GM18867 (cell line): ENCODE results near the gene MAPKAPK2.

Experiments used
- ATAC-seq: cut with Tn5 transposase; IDR thresholded peaks from one replicate; pipeline ENCODE4 v1.9.1; 2021; ENCODE audit warnings: mild to moderate bottlenecking, moderate library complexity; ENCODE audit not compliant: unreplicated experiment

The MAPKAPK2 gene

DNA sequence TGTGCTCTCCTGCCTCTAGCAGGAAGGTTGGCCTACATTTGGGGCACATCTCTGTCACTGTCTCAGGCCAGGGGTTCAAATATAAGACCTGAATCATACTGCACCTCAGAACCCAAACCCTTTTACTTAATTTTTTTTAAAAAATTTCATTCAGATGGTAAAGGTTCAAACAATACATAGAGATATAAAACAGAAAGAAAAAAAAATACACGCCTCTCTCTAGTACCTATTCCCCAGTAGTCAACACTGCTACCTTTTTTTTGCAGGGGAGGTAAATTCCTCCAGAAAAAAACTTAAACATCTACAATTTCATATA, 32.9 kb downstream of the MAPKAPK2 start:
- peak; percentile 30 for ATAC-seq

DNA sequence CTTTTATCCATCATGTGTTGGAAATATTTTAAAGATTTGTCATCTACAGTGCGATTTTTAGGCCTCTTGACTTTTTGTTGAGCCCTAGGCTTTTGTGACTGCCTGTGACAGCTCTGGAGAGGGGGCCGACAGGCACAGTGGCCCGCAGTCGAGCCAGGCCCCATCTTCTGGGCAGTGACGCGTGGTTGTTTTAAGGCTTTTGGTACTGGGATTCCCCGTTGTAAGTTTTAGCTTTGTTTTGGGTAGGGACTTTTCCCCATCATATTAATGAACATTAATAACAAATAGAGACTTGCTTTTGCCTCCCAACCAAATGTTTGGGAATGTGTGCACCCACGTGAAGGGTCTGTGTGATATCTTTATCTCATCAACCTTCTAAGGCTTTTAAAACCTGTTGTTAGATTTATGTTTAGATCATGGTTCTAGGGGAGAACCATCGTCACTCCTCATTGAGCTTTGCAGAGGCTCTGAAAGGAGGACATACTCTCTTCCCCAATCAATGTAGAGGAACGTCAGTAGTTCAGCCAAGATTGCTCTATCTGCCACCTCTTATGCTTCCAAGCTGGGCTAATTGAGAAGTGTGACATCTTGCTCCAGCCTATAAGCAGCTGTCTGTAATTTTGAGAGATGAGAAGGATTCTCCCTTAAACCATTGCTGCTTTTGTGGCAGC, 34.6 kb downstream of the MAPKAPK2 start:
- ATAC-seq = peak; percentile 36

DNA sequence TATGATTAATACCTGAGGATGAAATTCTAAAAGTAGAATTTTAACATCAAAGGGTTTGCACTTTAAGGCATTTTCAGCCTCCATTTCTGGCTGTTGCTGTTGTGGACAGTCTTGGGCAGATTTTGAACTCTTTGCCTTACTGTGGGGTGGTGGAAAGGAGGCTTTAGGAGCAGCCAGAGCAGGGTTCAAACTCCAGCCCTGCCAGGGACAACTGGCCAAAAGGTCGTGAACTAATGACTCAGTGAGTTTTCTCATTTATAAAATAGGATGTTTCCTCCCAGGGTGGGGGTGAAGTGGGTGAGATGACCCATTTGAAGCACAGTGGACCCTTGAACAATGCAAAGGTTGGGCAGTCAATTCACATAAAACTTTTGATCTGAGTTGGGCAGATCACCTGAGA, 36.7 kb downstream of the MAPKAPK2 start:
- no peak for ATAC-seq

DNA sequence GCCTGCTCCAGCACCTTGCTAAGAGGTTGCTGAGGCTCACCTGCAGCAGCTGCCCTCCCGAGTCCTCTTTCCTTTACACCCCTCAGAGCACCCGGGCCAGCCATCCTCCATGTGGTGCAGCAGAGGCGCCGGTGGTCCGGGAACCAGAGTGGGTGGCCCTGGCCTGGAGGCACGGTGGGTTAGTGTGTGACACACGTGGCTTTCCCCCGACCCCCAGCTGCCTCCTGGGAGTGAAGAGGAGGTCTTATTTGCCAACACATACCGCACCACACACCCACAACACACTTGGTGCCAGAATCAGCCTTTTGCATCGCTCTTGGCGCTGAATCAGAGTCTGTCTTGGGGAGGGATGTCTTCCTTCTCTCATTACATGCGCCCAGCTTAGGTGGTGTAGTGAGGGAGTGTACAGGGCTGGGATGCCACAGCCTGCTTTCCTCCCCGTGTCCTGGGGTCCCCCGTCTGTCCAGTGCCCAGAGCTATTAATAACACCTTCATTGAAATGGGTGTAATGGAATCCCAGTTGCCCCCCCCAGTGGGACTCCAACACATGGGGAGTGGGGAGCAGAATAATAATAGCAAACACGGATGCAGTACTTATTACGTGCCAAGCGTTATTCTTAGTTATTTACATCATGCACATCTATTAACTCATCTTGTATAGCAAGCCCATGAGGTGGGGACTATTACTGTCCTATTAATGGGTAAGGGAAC, 38.2 kb downstream of the MAPKAPK2 start:
- no peak for ATAC-seq

DNA sequence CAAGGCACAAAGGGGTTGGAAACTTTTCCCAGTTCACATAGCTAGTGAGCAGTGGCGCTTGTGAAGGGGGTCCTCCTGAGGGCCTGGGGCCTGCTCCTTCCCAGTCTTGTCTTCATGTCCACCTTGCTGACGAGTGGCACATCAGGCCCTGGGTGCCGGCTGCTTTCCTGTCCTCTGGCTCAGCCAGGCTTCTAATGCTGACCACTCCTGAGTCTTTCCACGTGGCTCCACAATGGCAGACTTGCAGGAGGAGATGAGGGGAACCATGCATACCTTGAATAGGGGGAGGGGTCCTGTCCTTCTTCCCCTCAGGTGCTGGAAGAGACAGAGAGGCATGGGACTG, 38.7 kb downstream of the MAPKAPK2 start:
- ATAC-seq = no peak

DNA sequence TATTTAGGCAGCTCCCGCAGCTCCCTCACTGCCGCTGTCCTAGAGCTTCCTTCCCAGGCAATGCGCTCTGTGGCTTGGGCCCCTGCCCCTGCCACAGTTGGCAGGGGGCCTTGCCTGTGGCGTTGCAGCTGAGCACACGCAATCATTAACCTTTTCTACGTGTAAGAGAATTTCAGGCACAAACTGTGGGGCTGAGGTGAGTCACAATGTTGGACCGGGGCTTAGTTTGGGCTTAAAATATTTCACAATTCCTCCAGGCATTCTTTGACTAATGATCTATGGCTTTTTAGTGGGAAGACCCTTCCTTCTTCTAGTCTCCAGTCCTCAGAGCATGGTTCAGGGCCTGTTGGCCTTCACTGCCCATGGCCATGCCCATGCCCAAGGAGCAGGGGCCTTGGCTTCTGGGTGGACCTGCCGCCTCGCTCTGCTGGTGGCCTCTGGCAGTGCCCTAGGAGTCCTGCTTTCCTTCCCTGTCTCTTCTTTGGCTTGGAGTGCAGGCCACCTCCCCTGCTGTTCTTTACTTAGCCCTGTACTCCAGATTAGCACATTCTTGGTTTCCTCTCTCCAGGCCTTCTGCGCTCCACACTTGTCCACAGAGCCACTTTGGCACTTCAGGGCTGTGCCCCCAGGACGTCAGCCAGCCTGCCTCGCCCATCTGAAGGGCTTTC, 39.2 kb downstream of the MAPKAPK2 start:
- no peak for ATAC-seq

DNA sequence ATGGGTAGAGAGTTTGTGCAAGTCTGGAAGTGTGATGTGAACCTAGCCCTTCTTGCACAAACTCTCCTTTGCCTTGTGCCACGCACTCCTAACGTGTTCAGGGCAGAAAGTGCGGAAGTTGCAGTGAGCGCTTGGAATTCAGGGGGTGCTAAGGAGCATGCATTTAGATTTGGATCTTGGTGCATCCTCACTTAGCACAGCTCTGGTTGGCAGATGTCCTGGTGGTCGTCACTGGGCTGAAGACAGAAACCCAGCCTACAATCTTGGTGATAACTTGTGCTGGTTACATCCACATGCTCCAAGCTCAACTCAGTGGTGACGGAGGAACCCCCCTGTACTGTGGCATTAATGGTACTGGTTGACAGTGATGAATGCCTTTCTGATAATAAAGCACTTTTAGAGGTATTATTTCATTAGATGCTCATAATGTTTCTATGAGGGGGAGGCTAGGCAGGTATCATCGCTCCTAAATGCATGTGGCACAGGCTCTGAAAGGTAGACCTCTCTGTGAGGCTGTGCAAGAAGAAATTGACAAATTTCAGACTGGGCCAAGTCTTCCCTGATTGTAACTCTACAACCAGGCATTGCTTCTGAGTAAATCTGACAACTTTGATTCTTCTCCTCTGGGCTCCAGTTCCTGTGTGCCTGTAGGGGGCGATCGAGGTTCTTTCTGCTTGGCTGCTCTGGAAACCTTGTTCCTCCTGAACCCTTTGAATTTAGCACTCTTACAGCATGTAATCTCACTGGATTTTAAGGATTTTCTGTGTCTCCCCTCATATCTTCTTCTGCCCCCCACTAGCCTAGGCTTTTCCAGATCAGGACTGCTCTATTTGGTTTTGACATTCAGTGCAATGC, 40.6 kb downstream of the MAPKAPK2 start:
- no peak for ATAC-seq

DNA sequence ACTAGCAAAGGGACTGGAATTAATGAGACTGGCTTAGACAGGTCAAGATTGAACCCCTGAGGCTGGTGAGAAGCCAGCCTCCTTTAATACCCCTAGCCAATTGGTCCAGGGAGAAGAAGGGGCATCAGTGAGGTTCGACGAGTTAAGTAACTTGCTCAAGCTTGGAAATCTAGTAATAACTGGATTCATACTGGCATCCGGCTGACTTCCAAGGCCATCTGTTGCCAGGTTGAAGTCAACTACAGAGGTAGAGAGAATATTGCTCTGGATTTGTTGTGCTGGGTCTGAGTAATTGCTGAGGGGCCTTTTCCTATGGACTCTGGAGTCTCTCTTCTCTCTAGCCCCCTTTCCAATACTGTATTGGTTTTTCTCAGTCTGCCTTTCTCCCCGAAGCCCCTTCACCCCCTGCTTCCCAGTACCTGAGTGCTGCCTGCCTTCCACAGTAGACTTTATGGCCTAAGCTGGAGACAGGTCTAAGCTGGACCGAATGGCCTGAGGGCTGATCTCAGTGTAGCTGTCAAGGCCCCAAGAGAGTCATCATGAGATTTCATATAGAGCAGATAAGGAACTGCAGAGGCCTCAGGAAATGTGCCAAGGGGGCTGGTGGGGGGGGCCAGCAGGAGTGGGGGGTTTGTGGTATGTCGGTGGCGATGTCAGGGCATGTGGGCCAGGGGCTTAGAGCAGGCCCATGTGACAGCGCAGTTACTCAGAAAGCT, 43.4 kb downstream of the MAPKAPK2 start:
- no peak for ATAC-seq

DNA sequence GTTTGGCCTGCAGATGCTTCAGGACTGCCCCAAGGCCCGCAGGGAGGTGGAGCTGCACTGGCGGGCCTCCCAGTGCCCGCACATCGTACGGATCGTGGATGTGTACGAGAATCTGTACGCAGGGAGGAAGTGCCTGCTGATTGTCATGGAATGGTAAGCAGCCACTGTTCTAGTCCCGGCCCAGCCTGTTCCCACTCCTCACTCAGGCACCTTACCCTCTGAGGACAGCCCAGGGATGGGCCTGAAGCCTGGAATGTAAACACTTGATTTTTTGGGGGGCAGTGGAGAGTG, 43.9 kb downstream of the MAPKAPK2 start:
- ATAC-seq = no peak

DNA sequence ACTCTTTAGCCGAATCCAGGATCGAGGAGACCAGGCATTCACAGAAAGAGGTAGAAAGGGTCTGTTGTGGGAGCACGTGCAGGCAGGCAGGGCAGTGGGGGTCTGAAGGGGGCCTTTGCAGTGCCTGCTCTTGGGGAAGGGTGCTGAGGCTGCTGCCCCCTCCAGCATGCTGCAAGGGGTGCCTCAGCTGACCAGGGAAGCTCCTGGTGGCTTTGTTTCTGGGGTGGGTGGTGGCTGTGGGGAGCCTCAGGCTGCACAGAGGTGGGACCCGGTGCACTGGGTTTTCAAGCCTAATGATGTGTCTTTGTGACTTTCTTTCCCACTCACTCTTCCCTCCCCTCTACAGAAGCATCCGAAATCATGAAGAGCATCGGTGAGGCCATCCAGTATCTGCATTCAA, 44.3 kb downstream of the MAPKAPK2 start:
- ATAC-seq = no peak

DNA sequence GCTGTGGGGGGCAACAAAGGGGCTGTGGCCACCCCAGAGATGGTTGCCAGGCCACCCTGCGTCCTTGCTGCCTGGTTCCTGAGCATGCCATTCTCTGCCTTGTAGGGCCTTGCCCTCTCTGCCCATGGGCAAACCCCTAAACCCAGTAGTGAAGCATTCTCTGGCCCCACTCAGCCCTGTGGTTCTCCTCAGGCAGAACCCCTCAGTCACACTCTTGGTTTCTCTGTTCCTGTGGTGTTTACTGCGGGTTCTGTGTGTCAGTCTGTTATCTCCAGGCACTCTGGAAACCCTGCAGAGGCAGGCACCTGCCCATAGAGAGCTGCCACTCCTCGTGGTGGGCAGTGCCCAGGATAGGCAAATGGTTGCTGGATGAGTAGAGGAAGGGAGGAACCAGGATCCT, 44.8 kb downstream of the MAPKAPK2 start:
- ATAC-seq = no peak

DNA sequence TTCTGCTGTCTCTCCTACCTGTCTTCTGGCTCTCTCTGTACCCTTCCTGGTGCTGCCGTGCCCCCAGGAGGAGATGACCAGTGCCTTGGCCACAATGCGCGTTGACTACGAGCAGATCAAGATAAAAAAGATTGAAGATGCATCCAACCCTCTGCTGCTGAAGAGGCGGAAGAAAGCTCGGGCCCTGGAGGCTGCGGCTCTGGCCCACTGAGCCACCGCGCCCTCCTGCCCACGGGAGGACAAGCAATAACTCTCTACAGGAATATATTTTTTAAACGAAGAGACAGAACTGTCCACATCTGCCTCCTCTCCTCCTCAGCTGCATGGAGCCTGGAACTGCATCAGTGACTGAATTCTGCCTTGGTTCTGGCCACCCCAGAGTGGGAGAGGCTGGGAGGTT, 47.8 kb downstream of the MAPKAPK2 start:
- no peak for ATAC-seq

DNA sequence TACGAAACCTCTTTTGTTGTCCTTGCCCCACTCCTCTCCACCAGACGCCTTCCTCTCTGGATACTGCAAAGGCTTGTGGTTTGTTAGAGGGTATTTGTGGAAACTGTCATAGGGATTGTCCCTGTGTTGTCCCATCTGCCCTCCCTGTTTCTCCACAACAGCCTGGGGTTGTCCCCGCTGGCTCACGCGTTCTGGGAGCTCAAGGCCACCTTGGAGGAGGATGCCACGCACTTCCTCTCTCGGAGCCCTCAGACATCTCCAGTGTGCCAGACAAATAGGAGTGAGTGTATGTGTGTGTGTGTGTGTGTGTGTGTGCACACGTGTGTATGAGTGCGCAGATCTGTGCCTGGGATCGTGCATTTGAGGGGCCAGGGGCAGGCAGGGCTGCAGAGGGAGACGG, 48.3 kb downstream of the MAPKAPK2 start:
- ATAC-seq = no peak

DNA sequence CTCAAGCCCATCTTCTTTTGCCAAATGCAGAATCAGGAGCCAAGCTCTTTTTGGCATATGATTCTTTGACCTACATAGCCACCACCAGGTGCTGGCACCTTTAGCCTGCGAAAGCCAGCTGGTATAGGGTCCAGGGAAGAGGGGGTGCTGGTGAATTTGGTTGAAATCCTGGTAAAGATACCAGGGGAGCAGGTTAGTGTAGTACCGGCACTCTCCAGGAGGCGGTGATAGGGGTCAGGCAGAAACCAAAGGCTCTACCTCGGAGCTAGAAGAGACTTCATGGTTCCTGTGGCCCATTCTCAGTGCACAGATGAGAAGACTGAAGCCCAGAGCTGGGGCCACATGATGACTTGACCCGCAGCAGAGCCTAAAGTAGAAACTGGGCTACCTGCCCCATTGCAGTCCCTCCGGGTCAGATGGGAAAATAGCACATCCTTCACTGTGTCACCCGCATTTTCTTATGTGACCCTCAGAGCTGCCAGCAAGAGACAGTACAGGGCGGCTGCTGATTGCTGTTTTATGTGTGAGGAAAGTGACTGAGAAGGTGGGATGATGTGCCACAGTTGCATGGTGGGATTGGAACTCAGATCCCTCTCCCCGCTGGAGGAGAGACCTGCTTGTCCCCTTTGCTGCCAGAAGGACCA, 49.9 kb downstream of the MAPKAPK2 start:
- no peak for ATAC-seq

DNA sequence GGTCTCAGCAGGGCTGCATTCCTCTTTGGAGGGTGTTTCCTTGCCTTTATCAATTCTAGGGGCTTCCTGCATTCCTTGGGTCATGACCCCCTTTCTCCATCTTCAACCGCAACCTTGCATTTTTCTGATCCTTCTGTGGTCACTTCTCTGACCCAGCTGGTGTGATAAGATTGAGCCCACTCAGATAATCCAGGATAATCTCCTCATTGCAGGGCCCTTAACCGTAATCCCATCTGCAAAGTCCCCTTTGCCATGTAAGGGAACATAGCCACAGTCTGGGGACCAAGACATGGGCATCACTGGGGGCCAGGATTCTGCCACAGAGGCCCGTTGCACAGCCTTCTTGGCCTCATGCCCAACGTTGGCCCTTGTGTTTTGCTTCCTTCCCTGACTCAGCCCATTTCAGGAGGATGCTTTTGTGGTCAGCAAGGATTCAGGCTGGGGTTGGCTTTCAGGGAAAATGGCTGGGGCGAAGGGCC, 50.9 kb downstream of the MAPKAPK2 start:
- ATAC-seq = no peak

DNA sequence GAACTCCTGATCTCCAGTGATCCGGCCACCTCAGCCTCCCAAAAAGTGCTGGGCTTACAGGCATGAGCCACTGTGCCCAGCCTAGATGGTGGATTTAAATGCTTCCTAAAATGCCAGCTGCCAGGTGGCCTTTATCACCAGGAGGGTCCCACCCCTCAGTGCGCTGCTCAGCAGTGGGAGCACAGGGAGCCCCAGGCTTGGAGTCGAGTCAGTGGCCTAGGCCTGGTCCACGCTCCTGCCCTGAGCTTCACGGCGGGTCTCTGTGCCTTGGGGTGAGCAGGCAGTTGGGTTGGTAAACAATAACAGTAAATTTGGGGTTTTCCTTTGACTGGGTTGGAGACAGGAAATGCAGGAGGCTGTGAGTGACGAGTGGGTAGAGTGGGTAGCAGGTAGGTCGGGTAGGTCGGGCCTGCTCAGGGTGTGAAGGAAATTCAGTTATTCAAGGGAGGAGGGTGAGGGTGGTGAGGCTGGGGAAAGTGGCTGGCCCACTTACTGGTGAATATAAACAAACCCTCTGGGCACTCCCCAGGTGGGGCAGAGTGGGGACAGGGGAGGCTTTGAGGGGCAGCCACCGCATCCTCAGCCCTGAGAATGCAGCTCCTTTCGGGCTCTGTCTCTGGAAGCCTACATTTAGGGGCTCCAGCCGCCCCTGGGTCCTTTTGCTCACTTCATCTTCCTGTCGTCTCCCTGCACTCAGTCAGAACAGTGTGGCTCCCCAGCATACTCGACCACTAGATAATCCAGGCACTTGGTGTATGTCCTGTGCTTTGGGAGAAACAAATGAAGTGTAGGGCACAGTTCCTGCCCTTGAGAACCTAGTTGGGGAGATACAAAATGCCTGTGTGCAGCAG, 52.4 kb downstream of the MAPKAPK2 start:
- no peak for ATAC-seq

DNA sequence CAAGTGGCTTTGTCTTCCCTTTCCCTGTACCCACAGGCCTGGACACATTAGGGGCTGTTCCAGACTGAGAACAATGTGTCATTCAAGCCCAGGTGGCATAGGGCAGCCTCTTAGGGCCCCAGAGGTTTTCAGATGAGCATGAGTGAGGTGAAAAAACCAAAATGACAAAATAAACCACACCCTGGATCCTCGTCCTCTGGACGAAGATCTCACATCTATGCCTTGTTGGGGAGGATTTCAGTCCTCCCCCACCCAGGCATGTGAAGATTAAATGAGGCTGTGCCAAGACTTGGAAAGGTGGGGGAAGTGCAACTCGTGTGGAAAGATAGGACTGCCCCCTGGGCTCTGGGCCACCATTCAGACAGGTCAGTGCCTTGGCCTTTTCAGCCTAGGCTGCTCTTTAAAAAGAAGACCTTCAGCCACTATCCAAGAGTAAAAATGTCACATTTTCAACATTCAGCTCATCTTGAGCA, 53.1 kb downstream of the MAPKAPK2 start:
- ATAC-seq = no peak

DNA sequence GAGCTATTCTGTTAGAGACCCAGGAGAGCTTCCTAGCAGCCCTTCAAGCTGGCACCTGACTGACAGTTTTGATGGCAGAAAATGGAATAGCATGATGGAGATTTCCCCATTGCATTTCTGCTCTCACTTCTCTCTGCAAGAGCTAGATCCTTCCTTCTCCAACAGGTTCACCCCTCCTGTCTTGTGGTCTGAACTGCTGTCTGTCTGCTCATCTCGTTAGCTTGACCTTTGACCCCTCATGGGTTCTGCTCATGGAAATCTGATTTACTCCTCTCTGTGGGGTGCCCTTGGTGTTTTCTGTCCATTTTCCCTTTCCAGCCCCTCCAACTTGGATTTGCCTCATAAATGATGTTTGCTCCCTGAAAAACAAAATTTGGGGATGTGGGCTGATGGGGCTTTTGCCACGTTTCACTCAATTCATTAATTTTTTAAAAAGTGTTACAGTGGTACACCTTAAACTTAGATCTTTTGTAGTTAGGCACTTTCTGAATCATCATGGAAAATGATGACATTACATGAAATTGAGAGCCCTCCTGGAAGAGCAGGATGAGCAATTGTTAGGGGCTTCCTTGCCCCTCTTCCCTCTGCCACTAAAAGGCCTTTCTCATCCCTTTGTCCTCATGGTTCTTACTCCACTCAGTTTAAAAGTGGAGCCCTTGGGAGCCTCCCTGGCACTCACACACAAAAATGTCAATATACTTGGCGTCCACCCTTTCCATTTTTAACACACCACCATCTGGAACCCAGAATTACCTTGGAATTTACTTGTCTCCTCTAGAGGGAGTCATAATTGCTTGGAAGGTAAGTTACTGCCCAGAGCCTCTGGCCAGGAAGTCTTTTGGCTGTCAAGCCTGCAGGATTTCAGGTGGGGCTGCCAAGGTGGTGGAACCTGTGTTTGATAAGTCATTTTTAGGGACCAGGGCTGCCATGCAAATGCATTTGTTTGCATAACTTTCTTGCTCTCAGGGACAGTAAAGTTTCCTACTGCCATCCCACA, 54.0 kb downstream of the MAPKAPK2 start:
- no peak for ATAC-seq
